Neural crest cell (in vitro differentiated cells): Measurements from ENCODE around the gene RABGEF1. TPM values are rescaled to one million over a fixed set of nuclear protein-coding genes. Genes with fewer than 3 reads are reported as not detected.
"Not testable (repeated sequence)": the region's sequence is repeated elsewhere in the genome, so short reads cannot be mapped to it uniquely, and the experiment has no call there.

ENCODE experiments used
- DNase-seq: peaks from one replicate; pipeline ENCODE4 v3.0.0; 2021; ENCODE audit warnings: low read depth, mixed read lengths, low spot score
- H3K27ac Mint-ChIP-seq: one replicate; pipeline ENCODE4 v1.8.0; 2021; ENCODE audit warnings: mild to moderate bottlenecking, mixed read lengths; ENCODE audit not compliant: unreplicated experiment
- H3K27me3 Mint-ChIP-seq: 2 replicates; pipeline ENCODE4 v1.8.0; 2021; ENCODE audit warnings: low read depth, mild to moderate bottlenecking, mixed read lengths
- H3K36me3 Mint-ChIP-seq: 2 replicates; pipeline ENCODE4 v1.8.0; 2021; ENCODE audit warnings: low read depth, mild to moderate bottlenecking, mixed read lengths
- H3K4me1 Mint-ChIP-seq: 2 replicates; pipeline ENCODE4 v1.8.0; 2021; ENCODE audit warnings: mixed read lengths
- H3K4me3 Mint-ChIP-seq: one replicate; pipeline ENCODE4 v1.8.0; 2021; ENCODE audit warnings: mild to moderate bottlenecking, mixed read lengths
- H3K9me3 Mint-ChIP-seq: 2 replicates; pipeline ENCODE4 v1.8.0; 2021; ENCODE audit warnings: mixed read lengths
- CTCF ChIP-seq: fragments of 200-600 bp; sonication (generic); conservative IDR thresholded peaks from 2 replicates; pipeline ENCODE4 v1.5.0; 2021; ENCODE audit warnings: antibody characterized with exemption, mild to moderate bottlenecking
- total RNA-seq: library from RNA; stranded (reverse); gene quantifications from 2 replicates; pipeline ENCODE4 v1.2.1, GENCODE V29; 2021

Gene RABGEF1
- total RNA-seq, 1 donor from 2014 or later, result 17.7 TPM

DNA sequence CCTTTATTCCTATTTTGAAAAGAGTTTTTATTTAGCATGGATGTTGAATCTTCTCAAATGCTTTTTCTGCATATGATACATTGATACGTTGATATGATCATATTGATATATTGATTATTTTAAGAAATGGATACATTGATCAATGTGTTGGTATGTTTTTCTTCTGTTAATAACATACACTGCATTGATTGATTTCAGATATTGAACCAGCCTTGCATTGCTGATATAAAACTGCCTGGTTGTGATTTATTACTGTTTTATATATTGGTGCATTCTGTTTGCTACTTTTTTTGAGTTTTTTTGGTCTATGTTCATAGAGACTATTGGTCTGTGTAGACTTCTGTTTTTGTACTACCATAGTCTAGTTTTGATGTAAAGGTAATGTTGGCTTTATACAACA, 26.8 kb upstream of the RABGEF1 start:
- Mint-ChIP-seq H3K27me3 (no peaks in the 10 kb centered on the region), H3K27ac (no peak overlapping the region), H3K36me3 (peaks cover 40% of the 10 kb centered on the region), H3K4me3 (no peak overlapping the region), H3K4me1 (no peaks in the 10 kb centered on the region), H3K9me3 (peaks cover 7% of the 10 kb centered on the region)
- no peak for DNase-seq
- no peak for TF ChIP-seq CTCF

- not testable (repeated sequence) for H3K4me3 Mint-ChIP-seq, H3K27me3 Mint-ChIP-seq, H3K4me1 Mint-ChIP-seq, H3K27ac Mint-ChIP-seq, H3K9me3 Mint-ChIP-seq, DNase-seq
- peaks cover 42% of the 10 kb centered on the region for H3K36me3 Mint-ChIP-seq
These were observed 23.9 kb upstream of the RABGEF1 start for GRCh38 chr7:66716634-66717033.

GRCh38 chr7:66720561-66720960, 20.0 kb upstream of the RABGEF1 start:
- TF ChIP-seq CTCF, result no peak
- no peak for DNase-seq
- Mint-ChIP-seq H3K9me3 (peaks cover 11% of the 10 kb centered on the region), H3K4me3 (no peak overlapping the region), H3K4me1 (no peaks in the 10 kb centered on the region), H3K36me3 (peaks cover 38% of the 10 kb centered on the region), H3K27me3 (no peaks in the 10 kb centered on the region), H3K27ac (no peak overlapping the region)

DNA sequence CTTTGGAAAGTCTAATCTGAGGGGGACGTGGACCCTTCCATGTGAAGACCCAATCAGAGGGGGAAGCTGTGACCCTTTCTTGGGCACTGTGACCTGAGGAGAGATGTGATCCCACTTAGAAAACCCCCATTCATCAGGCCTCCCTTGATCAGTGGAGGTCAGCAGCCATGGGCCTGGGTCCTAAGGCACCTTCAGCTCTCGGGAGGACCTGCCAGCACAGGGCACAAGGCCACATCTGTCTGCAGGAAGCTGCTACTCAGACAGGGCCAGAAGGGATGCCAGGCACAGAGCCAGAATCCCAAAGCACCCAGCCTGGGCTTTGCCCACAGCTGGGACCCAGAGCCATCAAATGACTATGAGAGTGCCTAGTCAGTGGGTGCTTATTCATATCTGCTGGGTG, 14.7 kb upstream of the RABGEF1 start:
- Mint-ChIP-seq H3K36me3 (peaks cover 43% of the 10 kb centered on the region), H3K27ac (no peak overlapping the region), H3K4me1 (no peaks in the 10 kb centered on the region), H3K4me3 (no peak overlapping the region), H3K27me3 (no peaks in the 10 kb centered on the region), H3K9me3 (peaks cover 14% of the 10 kb centered on the region)
- no peak for DNase-seq
- no peak for TF ChIP-seq CTCF

GRCh38 chr7:66727058-66727457, 13.5 kb upstream of the RABGEF1 start:
- Mint-ChIP-seq H3K9me3 (peaks cover 14% of the 10 kb centered on the region), H3K27ac (no peak overlapping the region), H3K4me1 (no peaks in the 10 kb centered on the region), H3K36me3 (peaks cover 37% of the 10 kb centered on the region), H3K27me3 (no peaks in the 10 kb centered on the region), H3K4me3 (no peak overlapping the region)
- no peak for TF ChIP-seq CTCF
- no peak for DNase-seq

DNA sequence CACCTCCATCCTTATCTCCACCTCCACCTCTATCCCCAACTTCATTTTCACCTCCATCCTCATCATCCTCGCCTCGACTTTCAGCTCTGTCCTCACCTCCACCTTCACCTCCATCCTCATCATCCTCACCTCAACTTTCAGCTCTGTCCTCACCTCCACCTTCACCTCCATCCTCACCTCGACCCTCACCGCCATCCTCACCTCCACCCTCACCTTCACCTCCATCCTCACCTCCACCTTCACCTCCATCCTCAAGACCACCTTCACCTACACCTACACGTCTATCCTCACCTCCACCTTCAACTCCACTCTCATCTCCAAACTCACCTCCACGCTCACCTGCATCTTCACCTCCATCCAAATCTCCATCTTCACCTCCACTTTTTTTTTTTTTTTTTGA, 12.0 kb upstream of the RABGEF1 start:
- Mint-ChIP-seq H3K27me3 (no peaks in the 10 kb centered on the region), H3K9me3 (peaks cover 11% of the 10 kb centered on the region), H3K4me3 (no peak overlapping the region), H3K4me1 (no peaks in the 10 kb centered on the region), H3K36me3 (peaks cover 34% of the 10 kb centered on the region), H3K27ac (no peak overlapping the region)
- no peak for DNase-seq
- TF ChIP-seq CTCF, result no peak
